ENCODE measurements around the gene SLIT3. TPM values are rescaled to one million over a fixed set of nuclear protein-coding genes. Genes with fewer than 3 reads are reported as not detected.
A peak's percentile ranks its signal among the peaks of the same experiment; 100 is the strongest.

The SLIT3 gene
- total and polyA plus RNA-seq, 2 experiments from 2014 or later = 0.59 to 0.71 TPM

DNA sequence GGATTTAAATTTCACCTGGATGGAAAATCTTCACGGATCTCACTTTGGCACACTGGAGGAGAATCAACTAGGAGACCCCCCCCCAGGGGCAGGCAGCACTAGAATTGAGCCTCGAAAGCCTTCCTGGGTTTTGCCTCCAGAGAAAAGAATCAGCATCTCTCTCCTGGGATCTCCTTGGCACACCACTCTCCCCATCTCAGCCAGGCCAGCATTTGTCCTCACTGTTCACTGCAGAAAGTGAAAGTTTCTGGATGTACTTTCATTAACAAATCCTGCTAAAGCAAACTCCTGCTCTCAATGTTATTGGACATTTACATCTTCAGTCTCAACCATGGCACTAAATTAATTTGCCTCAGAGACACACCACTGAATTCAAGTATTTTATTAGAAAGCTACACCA is 312.2 kb downstream of the SLIT3 start (continued):
- no peak for TF ChIP-seq JUNB (IDR thresholded peaks at IDR 0.05; ENCODE audit: unreplicated experiment)
- TF ChIP-seq STAT1 (IDR thresholded peaks at IDR 0.05; ENCODE audit: unreplicated experiment) = no peak
- TF ChIP-seq, protein P1, sequence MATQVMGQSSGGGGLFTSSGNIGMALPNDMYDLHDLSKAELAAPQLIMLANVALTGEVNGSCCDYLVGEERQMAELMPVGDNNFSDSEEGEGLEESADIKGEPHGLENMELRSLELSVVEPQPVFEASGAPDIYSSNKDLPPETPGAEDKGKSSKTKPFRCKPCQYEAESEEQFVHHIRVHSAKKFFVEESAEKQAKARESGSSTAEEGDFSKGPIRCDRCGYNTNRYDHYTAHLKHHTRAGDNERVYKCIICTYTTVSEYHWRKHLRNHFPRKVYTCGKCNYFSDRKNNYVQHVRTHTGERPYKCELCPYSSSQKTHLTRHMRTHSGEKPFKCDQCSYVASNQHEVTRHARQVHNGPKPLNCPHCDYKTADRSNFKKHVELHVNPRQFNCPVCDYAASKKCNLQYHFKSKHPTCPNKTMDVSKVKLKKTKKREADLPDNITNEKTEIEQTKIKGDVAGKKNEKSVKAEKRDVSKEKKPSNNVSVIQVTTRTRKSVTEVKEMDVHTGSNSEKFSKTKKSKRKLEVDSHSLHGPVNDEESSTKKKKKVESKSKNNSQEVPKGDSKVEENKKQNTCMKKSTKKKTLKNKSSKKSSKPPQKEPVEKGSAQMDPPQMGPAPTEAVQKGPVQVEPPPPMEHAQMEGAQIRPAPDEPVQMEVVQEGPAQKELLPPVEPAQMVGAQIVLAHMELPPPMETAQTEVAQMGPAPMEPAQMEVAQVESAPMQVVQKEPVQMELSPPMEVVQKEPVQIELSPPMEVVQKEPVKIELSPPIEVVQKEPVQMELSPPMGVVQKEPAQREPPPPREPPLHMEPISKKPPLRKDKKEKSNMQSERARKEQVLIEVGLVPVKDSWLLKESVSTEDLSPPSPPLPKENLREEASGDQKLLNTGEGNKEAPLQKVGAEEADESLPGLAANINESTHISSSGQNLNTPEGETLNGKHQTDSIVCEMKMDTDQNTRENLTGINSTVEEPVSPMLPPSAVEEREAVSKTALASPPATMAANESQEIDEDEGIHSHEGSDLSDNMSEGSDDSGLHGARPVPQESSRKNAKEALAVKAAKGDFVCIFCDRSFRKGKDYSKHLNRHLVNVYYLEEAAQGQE (IDR thresholded peaks at IDR 0.05; ENCODE audit: unreplicated experiment) = no peak
- TF ChIP-seq EZH2phosphoT487 (IDR thresholded peaks at IDR 0.05; ENCODE audit: unreplicated experiment) = no peak
- no peak for TF ChIP-seq ZNF331 (CRISPR knock-in tag; IDR thresholded peaks at IDR 0.05; ENCODE audit: low read depth)
- TF ChIP-seq ETS1 (IDR thresholded peaks at IDR 0.05) = no peak
- no peak for TF ChIP-seq ZNF114 (CRISPR knock-in tag; IDR thresholded peaks at IDR 0.05)
- no peak for TF ChIP-seq CTCF (conservative IDR thresholded peaks at IDR 0.05; ENCODE audit: low read depth in 2 of 2)
- TF ChIP-seq POLR2AphosphoS5 (IDR thresholded peaks at IDR 0.05; ENCODE audit: low read depth) = no peak

GRCh38 chr5:168987543-168988300 is 313.2 kb downstream of the SLIT3 start:
- ATAC-seq (peak; percentile 55), DNase-seq (ENCODE audit: low spot score) (peak; percentile 90)
- TF ChIP-seq NANOG (IDR thresholded peaks at IDR 0.05; ENCODE audit: borderline replicate concordance) (no peak), CTCF (conservative IDR thresholded peaks at IDR 0.05; ENCODE audit: low read depth in 2 of 2) (peak; percentile 93 to 96)
- H3K4me1 ChIP-seq (ENCODE audit: insufficient read depth) = peaks cover 40% of the 10 kb centered on the region
- Mint-ChIP-seq H3K27me3 (ENCODE audit: insufficient read depth, low read depth, poor library complexity) (peaks cover 10% of the 10 kb centered on the region), H3K4me1 (peaks cover 80% of the 10 kb centered on the region), H3K27ac (no peak overlapping the region), H3K9me3 (no peaks in the 10 kb centered on the region), H3K4me3 (no peak overlapping the region), H3K36me3 (ENCODE audit: low read depth) (no peaks in the 10 kb centered on the region)
- H4K20me1 ChIP-seq (replicated peaks; ENCODE audit: insufficient read depth) = no peaks in the 10 kb centered on the region
- H3K79me2 ChIP-seq (replicated peaks; ENCODE audit: insufficient read depth) = no peaks in the 10 kb centered on the region
- no peak overlapping the region for H3K4me2 ChIP-seq
- no peaks in the 10 kb centered on the region for H3K36me3 ChIP-seq (ENCODE audit: insufficient read depth)
- no peaks in the 10 kb centered on the region for H3K27me3 ChIP-seq (ENCODE audit: insufficient read depth)
- H3K4me3 ChIP-seq = no peak overlapping the region
- no peak overlapping the region for H3K27ac ChIP-seq (ENCODE audit: low read depth)
- peaks cover 5% of the 10 kb centered on the region; the same call in 1 of the 2 replicates for H3K9me2 ChIP-seq (ENCODE audit: insufficient read depth)
- no peak overlapping the region for H2AFZ ChIP-seq
- H3F3A ChIP-seq (replicated peaks; ENCODE audit: low read depth) = no peaks in the 10 kb centered on the region

Data from GM23338 (cell line).